ENCODE results near the gene ARHGAP32. TPM values are rescaled to one million over a fixed set of nuclear protein-coding genes. Genes with fewer than 3 reads are reported as not detected.
"Not testable (repeated sequence)": the region's sequence is repeated elsewhere in the genome, so short reads cannot be mapped to it uniquely, and the experiment has no call there.

Gene ARHGAP32
- total and polyA plus RNA-seq, 5 donors from 2014 or later, result 0.76 to 4.6 (median 1.1) TPM

DNA sequence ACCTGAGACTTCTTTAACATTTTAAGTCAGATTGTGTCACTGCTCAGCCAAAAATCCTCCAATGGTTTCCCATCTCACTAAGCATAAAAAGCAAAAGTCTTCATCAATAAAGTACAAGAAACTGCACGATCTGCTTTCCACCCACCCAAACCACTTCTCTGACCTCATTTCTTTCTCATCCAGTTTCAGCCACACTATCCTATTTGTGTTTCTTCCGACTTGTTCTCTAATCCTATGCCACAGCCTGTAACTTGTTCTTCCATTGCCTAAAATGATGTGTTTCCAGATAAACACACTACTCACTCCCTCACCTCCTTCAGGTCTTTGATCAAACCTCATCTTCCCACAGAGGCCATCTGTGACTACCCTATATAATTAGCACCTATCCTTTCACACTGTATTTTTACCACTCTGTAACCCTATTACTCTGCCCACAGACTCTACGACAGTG is 28.4 kb downstream of the ARHGAP32 start:
- no peaks in the 10 kb centered on the region for H3K27me3 ChIP-seq (ENCODE audit: control insufficient read depth, insufficient read depth, low read length)
- no peaks in the 10 kb centered on the region for H3K4me1 ChIP-seq (ENCODE audit: control insufficient read depth, insufficient read depth, low read length, poor library complexity, severe bottlenecking)
- no peak overlapping the region for H3K27ac Mint-ChIP-seq
- H3K4me3 Mint-ChIP-seq, result no peak overlapping the region
- ATAC-seq (ENCODE audit: low read depth in 2 of 2) (no peak), DNase-seq (no peak)
- no peak overlapping the region for H3K4me3 ChIP-seq (ENCODE audit: low read depth, low read length)
- no peaks in the 10 kb centered on the region for H3K4me1 Mint-ChIP-seq
- H3K36me3 Mint-ChIP-seq, result no peaks in the 10 kb centered on the region
- H3K27ac ChIP-seq (ENCODE audit: insufficient read depth, low read length, poor library complexity, severe bottlenecking), result no peak overlapping the region
- H3K36me3 ChIP-seq (ENCODE audit: control insufficient read depth, insufficient read depth, low read length), result no peaks in the 10 kb centered on the region
- H3K27me3 Mint-ChIP-seq, result no peaks in the 10 kb centered on the region
- H3K9me3 ChIP-seq (ENCODE audit: control insufficient read depth in 2 of 2, low read length in 2 of 2), result peaks cover 0 to 2% of the 10 kb centered on the region in 2 experiments
- peaks cover 0 to 9% (median 1%) of the 10 kb centered on the region in 7 donors for H3K9me3 Mint-ChIP-seq

DNA sequence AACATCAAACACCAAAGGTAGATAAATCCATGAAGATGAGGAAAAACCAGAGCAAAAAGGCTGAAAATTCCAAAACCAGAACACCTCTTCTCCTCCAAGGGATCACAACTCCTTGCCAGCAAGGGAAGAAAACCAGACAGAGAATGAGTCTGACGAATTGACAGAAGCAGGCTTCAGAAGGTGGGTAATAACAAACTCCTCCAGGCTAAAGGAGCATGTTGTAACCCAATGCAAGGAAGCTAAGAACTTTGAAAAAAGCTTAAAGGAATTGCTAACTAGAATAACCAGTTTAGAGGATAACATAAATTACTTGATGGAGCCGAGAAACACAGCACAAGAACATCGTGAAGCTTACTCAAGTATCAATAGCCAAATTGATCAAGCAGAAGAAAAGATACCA is 35.0 kb downstream of the ARHGAP32 start:
- not testable (repeated sequence) for H3K27me3 Mint-ChIP-seq; H3K9me3 Mint-ChIP-seq; ATAC-seq (ENCODE audit: low read depth in 2 of 2); H3K4me1 Mint-ChIP-seq; H3K36me3 Mint-ChIP-seq; H3K27me3 ChIP-seq (ENCODE audit: control insufficient read depth, insufficient read depth, low read length); H3K4me3 ChIP-seq (ENCODE audit: low read depth, low read length); H3K4me3 Mint-ChIP-seq; H3K9me3 ChIP-seq (ENCODE audit: control insufficient read depth in 2 of 2, low read length in 2 of 2); H3K27ac Mint-ChIP-seq; H3K4me1 ChIP-seq (ENCODE audit: control insufficient read depth, insufficient read depth, low read length, poor library complexity, severe bottlenecking); DNase-seq; H3K27ac ChIP-seq (ENCODE audit: insufficient read depth, low read length, poor library complexity, severe bottlenecking); H3K36me3 ChIP-seq (ENCODE audit: control insufficient read depth, insufficient read depth, low read length)

DNA sequence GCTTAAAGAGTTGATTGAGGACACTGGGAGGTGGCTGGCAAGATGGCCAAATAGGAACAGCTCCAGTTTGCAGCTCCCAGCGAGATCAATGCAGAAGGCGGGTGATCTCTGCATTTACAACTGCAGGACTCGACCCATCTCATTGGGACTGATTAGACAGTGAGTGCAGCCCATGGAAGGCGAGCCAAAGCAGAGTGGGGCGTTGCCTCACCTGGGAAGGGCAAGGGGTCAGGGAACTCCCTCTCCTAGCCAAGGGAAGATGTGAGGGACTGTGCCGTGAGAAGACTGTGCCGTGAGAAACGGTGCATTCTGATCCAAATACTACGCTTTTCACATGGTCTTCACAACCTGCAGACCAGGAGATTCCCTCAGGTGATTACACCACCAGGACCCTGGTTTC is 36.4 kb downstream of the ARHGAP32 start:
- H3K4me1 ChIP-seq (ENCODE audit: control insufficient read depth, insufficient read depth, low read length, poor library complexity, severe bottlenecking), result no peaks in the 10 kb centered on the region
- ATAC-seq (ENCODE audit: low read depth in 2 of 2), result no peak
- no peak overlapping the region for H3K27ac ChIP-seq (ENCODE audit: insufficient read depth, low read length, poor library complexity, severe bottlenecking)
- H3K4me3 ChIP-seq (ENCODE audit: low read depth, low read length), result no peak overlapping the region
- no peaks in the 10 kb centered on the region for H3K36me3 Mint-ChIP-seq
- H3K9me3 Mint-ChIP-seq, result peaks cover 0 to 10% (median 0%) of the 10 kb centered on the region in 7 donors
- DNase-seq, result no peak
- H3K9me3 ChIP-seq (ENCODE audit: control insufficient read depth in 2 of 2, low read length in 2 of 2), result no peaks in the 10 kb centered on the region
- H3K27me3 ChIP-seq (ENCODE audit: control insufficient read depth, insufficient read depth, low read length), result no peaks in the 10 kb centered on the region
- H3K27me3 Mint-ChIP-seq, result no peaks in the 10 kb centered on the region
- no peak overlapping the region for H3K27ac Mint-ChIP-seq
- H3K36me3 ChIP-seq (ENCODE audit: control insufficient read depth, insufficient read depth, low read length), result no peaks in the 10 kb centered on the region
- no peaks in the 10 kb centered on the region for H3K4me1 Mint-ChIP-seq
- no peak overlapping the region for H3K4me3 Mint-ChIP-seq

DNA sequence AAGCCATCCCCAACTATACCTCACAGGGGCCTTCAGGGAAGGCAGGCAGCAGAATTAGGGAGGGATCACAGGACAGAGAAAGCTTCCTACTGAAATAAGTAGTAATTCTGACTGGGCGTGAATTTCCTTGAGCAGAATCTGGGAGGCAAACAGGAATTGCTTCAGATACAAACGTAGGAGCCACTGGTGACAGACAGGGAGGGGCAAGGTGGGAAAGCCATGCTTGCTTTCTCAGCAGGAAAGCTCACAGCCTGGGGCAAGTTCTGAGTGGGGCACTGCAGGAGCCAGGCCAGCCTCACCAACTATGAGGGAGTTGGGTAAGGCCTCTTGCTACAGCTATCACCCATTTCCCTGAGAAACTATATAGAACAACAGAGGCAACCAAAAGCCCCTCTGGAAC is 43.6 kb downstream of the ARHGAP32 start:
- Histone ChIP-seq H3K4me1 (ENCODE audit: control insufficient read depth, insufficient read depth, low read length, poor library complexity, severe bottlenecking) (no peaks in the 10 kb centered on the region), H3K4me3 (ENCODE audit: low read depth, low read length) (no peak overlapping the region), H3K36me3 (ENCODE audit: control insufficient read depth, insufficient read depth, low read length) (no peaks in the 10 kb centered on the region), H3K9me3 (ENCODE audit: control insufficient read depth in 2 of 2, low read length in 2 of 2) (no peaks in the 10 kb centered on the region), H3K27me3 (ENCODE audit: control insufficient read depth, insufficient read depth, low read length) (no peaks in the 10 kb centered on the region), H3K27ac (ENCODE audit: insufficient read depth, low read length, poor library complexity, severe bottlenecking) (no peak overlapping the region)
- no peak overlapping the region for H3K4me3 Mint-ChIP-seq
- ATAC-seq (ENCODE audit: low read depth in 2 of 2) (no peak), DNase-seq (no peak)
- H3K27me3 Mint-ChIP-seq, result peaks cover 6% of the 10 kb centered on the region
- H3K4me1 Mint-ChIP-seq, result no peaks in the 10 kb centered on the region
- peaks cover 6% of the 10 kb centered on the region for H3K36me3 Mint-ChIP-seq
- H3K9me3 Mint-ChIP-seq, result peaks cover 0 to 29% (median 7%) of the 10 kb centered on the region in 7 donors
- H3K27ac Mint-ChIP-seq, result no peak overlapping the region

DNA sequence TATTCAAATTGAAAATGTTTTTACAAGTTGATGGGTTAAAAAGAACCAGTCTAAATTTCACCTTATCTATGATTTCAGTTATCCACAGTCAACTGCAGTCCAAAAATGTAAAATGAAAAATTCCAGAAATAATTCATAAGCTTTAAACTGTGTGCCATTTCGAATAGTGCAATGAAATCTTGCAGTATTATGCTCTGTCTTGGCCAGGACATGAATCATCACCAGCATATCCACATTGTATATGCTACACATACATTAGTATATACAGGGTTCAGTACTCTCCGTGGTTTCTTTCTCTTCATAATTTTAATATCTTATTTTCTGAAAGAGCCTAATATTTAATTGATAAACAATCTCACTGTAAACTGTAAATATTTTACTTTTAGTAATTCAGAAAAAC is 45.9 kb downstream of the ARHGAP32 start:
- Histone ChIP-seq H3K36me3 (ENCODE audit: control insufficient read depth, insufficient read depth, low read length) (no peaks in the 10 kb centered on the region), H3K9me3 (ENCODE audit: control insufficient read depth in 2 of 2, low read length in 2 of 2) (no peaks in the 10 kb centered on the region), H3K4me1 (ENCODE audit: control insufficient read depth, insufficient read depth, low read length, poor library complexity, severe bottlenecking) (no peaks in the 10 kb centered on the region), H3K27me3 (ENCODE audit: control insufficient read depth, insufficient read depth, low read length) (no peaks in the 10 kb centered on the region), H3K27ac (ENCODE audit: insufficient read depth, low read length, poor library complexity, severe bottlenecking) (no peak overlapping the region), H3K4me3 (ENCODE audit: low read depth, low read length) (no peak overlapping the region)
- Mint-ChIP-seq H3K36me3 (peaks cover 6% of the 10 kb centered on the region), H3K4me3 (no peak overlapping the region), H3K9me3 (peaks cover 0 to 23% (median 6%) of the 10 kb centered on the region in 7 donors), H3K27me3 (peaks cover 6% of the 10 kb centered on the region), H3K27ac (no peak overlapping the region), H3K4me1 (no peaks in the 10 kb centered on the region)
- no peak for ATAC-seq (ENCODE audit: low read depth in 2 of 2)
- no peak for DNase-seq

DNA sequence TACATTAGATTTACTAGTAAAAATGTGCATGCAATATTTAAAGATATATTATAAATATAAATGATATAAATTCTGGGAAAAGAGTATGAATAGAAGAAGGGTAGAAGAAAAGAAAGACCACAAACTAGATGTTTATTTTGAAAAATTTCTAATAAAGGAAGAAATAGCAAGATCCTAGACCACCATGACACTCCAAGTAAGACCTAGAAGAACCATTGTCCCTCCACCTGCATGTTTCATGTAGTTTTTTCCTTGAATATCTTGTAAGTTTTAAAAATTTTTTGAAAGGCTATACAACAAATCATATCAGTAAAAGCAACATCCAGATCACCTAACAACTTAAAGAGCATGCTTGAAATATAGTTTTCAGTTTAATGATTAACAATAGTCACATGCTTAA is 46.8 kb downstream of the ARHGAP32 start:
- Histone ChIP-seq H3K36me3 (ENCODE audit: control insufficient read depth, insufficient read depth, low read length) (no peaks in the 10 kb centered on the region), H3K27me3 (ENCODE audit: control insufficient read depth, insufficient read depth, low read length) (no peaks in the 10 kb centered on the region), H3K4me1 (ENCODE audit: control insufficient read depth, insufficient read depth, low read length, poor library complexity, severe bottlenecking) (no peaks in the 10 kb centered on the region), H3K4me3 (ENCODE audit: low read depth, low read length) (no peak overlapping the region), H3K9me3 (ENCODE audit: control insufficient read depth in 2 of 2, low read length in 2 of 2) (no peaks in the 10 kb centered on the region), H3K27ac (ENCODE audit: insufficient read depth, low read length, poor library complexity, severe bottlenecking) (no peak overlapping the region)
- Mint-ChIP-seq H3K27me3 (peaks cover 6% of the 10 kb centered on the region), H3K36me3 (peaks cover 2% of the 10 kb centered on the region), H3K9me3 (peaks cover 0 to 15% (median 6%) of the 10 kb centered on the region in 7 donors), H3K27ac (no peak overlapping the region), H3K4me1 (no peaks in the 10 kb centered on the region), H3K4me3 (no peak overlapping the region)
- ATAC-seq (ENCODE audit: low read depth in 2 of 2), result no peak
- DNase-seq, result no peak

DNA sequence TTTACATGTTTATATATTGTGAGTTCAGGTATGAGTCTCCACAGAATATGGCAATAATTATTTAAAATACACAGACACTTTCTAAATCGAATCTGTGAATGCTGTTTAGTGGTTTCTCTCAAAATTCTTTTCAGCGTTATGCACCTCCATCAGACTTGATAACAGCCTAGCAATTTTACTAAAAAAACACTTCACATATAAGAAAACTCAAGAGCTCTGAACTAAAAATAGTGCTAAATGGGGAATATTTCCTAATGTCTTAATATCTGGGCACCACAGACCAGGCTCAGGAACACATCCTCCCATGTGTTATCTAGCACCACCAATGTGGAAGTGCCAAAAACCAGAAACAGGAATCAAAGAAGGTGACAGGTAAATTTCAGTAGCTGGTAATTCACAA is 47.9 kb downstream of the ARHGAP32 start:
- no peaks in the 10 kb centered on the region for H3K4me1 ChIP-seq (ENCODE audit: control insufficient read depth, insufficient read depth, low read length, poor library complexity, severe bottlenecking)
- no peak overlapping the region for H3K4me3 ChIP-seq (ENCODE audit: low read depth, low read length)
- no peak for ATAC-seq (ENCODE audit: low read depth in 2 of 2)
- no peaks in the 10 kb centered on the region for H3K4me1 Mint-ChIP-seq
- H3K27me3 ChIP-seq (ENCODE audit: control insufficient read depth, insufficient read depth, low read length), result no peaks in the 10 kb centered on the region
- no peak overlapping the region for H3K27ac Mint-ChIP-seq
- no peak for DNase-seq
- no peaks in the 10 kb centered on the region for H3K9me3 ChIP-seq (ENCODE audit: control insufficient read depth in 2 of 2, low read length in 2 of 2)
- H3K27me3 Mint-ChIP-seq, result peaks cover 6% of the 10 kb centered on the region
- H3K4me3 Mint-ChIP-seq, result no peak overlapping the region
- no peak overlapping the region for H3K27ac ChIP-seq (ENCODE audit: insufficient read depth, low read length, poor library complexity, severe bottlenecking)
- H3K36me3 ChIP-seq (ENCODE audit: control insufficient read depth, insufficient read depth, low read length), result no peaks in the 10 kb centered on the region
- H3K9me3 Mint-ChIP-seq, result peaks cover 0 to 6% (median 0%) of the 10 kb centered on the region in 7 donors
- no peaks in the 10 kb centered on the region for H3K36me3 Mint-ChIP-seq

DNA sequence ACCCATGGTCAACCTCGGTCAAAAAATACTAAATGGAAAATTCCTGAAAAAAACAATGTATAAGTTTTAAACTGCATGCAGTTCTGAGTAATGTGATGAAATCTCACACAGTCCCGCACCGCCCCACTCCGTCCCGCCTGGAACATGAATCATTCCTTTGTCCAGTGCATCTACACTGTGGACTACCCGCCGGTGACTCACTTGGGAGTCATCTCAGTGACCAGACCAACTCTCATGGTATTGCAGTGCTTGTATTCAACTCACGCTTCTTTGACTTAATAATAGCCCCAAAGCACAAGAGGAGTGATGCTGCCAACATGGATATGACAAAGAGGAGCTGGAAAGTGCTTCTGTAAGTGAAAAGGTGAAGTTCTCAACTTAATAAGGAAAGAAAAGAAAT is 48.8 kb downstream of the ARHGAP32 start:
- Histone ChIP-seq H3K27me3 (ENCODE audit: control insufficient read depth, insufficient read depth, low read length) (no peaks in the 10 kb centered on the region), H3K4me1 (ENCODE audit: control insufficient read depth, insufficient read depth, low read length, poor library complexity, severe bottlenecking) (no peaks in the 10 kb centered on the region), H3K27ac (ENCODE audit: insufficient read depth, low read length, poor library complexity, severe bottlenecking) (no peak overlapping the region), H3K36me3 (ENCODE audit: control insufficient read depth, insufficient read depth, low read length) (no peaks in the 10 kb centered on the region), H3K9me3 (ENCODE audit: control insufficient read depth in 2 of 2, low read length in 2 of 2) (no peaks in the 10 kb centered on the region), H3K4me3 (ENCODE audit: low read depth, low read length) (no peak overlapping the region)
- ATAC-seq (ENCODE audit: low read depth in 2 of 2) (no peak), DNase-seq (no peak)
- Mint-ChIP-seq H3K27ac (no peak overlapping the region), H3K4me1 (no peaks in the 10 kb centered on the region), H3K4me3 (no peak overlapping the region), H3K9me3 (peaks cover 0 to 6% (median 0%) of the 10 kb centered on the region in 7 donors), H3K27me3 (peaks cover 3% of the 10 kb centered on the region), H3K36me3 (no peaks in the 10 kb centered on the region)

All from CD4-positive, CD25-positive, alpha-beta regulatory T cell (primary cell).